ENCODE data around the gene RSU1. TPM values are rescaled to one million over a fixed set of nuclear protein-coding genes. Genes with fewer than 3 reads are reported as not detected.

Gene RSU1
- total and polyA plus RNA-seq, 10 of the 15 experiments (the other 5 are each of a cell fraction or from before 2014, with no cell fraction given), result 49.2 to 139 (median 81.3) TPM

DNA sequence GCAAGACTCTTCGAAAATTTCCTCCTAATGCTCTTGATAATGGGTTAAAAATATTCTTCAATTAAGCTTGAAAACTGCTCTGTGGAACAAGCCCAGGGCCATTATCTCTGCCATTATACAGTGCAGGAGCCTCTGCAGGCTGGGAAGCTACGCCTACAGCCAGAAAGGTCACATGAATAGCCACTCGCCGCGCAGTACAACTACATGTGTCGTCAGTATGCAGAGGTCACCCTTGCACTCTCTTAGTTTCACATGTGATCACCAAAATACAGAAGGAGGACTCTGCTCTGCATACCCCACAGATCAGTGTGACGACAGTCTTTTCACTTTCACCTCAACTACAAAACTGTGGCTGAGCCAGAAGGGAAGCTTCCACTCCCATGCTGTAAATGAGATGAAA lies 153.8 kb downstream of the RSU1 start:
- ChIA-PET POLR2A (no interaction called here), CTCF (interaction anchor here (0.6 kb wide), 2 partner anchors 28 to 823 kb away, joined by 3 read pairs; no protein-coding TSS in a partner anchor), RAD21 (ENCODE audit: unreplicated experiment) (no interaction called here), SMC1A (ENCODE audit: uncharacterized antibody, unreplicated experiment) (interaction anchor here (0.7 to 2.2 kb wide), 2 partner anchors 13 to 15 kb away, joined by 3 to 7 read pairs; no protein-coding TSS in a partner anchor)
- Histone ChIP-seq H2AFZ (ENCODE audit: control insufficient read depth, low read depth, low read length) (no peak overlapping the region), H4K20me1 (ENCODE audit: control insufficient read depth, insufficient read depth) (no peaks in the 10 kb centered on the region), H3K4me2 (ENCODE audit: control insufficient read depth, insufficient read depth) (no peak overlapping the region), H3K4me1 (ENCODE audit: control insufficient read depth, insufficient read depth, low read length) (no peaks in the 10 kb centered on the region; the same call in 1 of the 2 replicates), H3K4me3 (no peak overlapping the region), H3K27ac (ENCODE audit: control insufficient read depth, insufficient read depth) (no peak overlapping the region), H3K9me3 (replicated peaks; ENCODE audit: control insufficient read depth, insufficient read depth, low read length) (no peaks in the 10 kb centered on the region), H3K36me3 (ENCODE audit: control insufficient read depth in 2 of 2, insufficient read depth in 2 of 2, low read length in 1 of 2) (no peaks in the 10 kb centered on the region; a peak in 2 of 4 replicates), H3K79me2 (ENCODE audit: control insufficient read depth, insufficient read depth, low read length) (no peaks in the 10 kb centered on the region), H3K27me3 (replicated peaks in 1 of 2; ENCODE audit: control insufficient read depth in 2 of 2, insufficient read depth in 2 of 2, low read length in 1 of 2) (no peaks in the 10 kb centered on the region), H3K9ac (ENCODE audit: control insufficient read depth, insufficient read depth, low read length) (no peak overlapping the region)
- DNase-seq (ENCODE audit: low read depth, low spot score) (no peak), ATAC-seq (no peak), FAIRE-seq (no peak)
- 98% methylated on average over 7 of the region's 7 CpGs for WGBS (ENCODE audit: insufficient coverage, insufficient replicate concordance, low lambda C conversion rate, missing lambda C conversion rate)
- TF ChIP-seq, protein P1, sequence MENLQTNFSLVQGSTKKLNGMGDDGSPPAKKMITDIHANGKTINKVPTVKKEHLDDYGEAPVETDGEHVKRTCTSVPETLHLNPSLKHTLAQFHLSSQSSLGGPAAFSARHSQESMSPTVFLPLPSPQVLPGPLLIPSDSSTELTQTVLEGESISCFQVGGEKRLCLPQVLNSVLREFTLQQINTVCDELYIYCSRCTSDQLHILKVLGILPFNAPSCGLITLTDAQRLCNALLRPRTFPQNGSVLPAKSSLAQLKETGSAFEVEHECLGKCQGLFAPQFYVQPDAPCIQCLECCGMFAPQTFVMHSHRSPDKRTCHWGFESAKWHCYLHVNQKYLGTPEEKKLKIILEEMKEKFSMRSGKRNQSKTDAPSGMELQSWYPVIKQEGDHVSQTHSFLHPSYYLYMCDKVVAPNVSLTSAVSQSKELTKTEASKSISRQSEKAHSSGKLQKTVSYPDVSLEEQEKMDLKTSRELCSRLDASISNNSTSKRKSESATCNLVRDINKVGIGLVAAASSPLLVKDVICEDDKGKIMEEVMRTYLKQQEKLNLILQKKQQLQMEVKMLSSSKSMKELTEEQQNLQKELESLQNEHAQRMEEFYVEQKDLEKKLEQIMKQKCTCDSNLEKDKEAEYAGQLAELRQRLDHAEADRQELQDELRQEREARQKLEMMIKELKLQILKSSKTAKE (IDR thresholded peaks at IDR 0.05; ENCODE audit: low read depth, poor library complexity, severe bottlenecking), result no peak
- TF ChIP-seq, protein P2, sequence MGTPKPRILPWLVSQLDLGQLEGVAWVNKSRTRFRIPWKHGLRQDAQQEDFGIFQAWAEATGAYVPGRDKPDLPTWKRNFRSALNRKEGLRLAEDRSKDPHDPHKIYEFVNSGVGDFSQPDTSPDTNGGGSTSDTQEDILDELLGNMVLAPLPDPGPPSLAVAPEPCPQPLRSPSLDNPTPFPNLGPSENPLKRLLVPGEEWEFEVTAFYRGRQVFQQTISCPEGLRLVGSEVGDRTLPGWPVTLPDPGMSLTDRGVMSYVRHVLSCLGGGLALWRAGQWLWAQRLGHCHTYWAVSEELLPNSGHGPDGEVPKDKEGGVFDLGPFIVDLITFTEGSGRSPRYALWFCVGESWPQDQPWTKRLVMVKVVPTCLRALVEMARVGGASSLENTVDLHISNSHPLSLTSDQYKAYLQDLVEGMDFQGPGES (IDR thresholded peaks at IDR 0.05), result no peak
- no peak for TF ChIP-seq MXI1 (IDR thresholded peaks at IDR 0.05; ENCODE audit: low read depth, low read length)
- TF ChIP-seq PAX8 (IDR thresholded peaks at IDR 0.05), result no peak
- no peak for TF ChIP-seq SMARCA5 (IDR thresholded peaks at IDR 0.05)
- no peak for TF ChIP-seq CBFB (IDR thresholded peaks at IDR 0.05; ENCODE audit: low read depth)
- TF ChIP-seq NR2F1 (conservative IDR thresholded peaks at IDR 0.05), result no peak
- no peak for TF ChIP-seq SIX5 (IDR thresholded peaks at IDR 0.05; ENCODE audit: low read depth, low read length, severe bottlenecking)
- TF ChIP-seq FOS (IDR thresholded peaks at IDR 0.05; ENCODE audit: borderline replicate concordance, extremely low read depth, insufficient read length), result no peak
- TF ChIP-seq CBX3 (IDR thresholded peaks at IDR 0.05; ENCODE audit: borderline replicate concordance, low read depth), result no peak
- TF ChIP-seq, protein P3, sequence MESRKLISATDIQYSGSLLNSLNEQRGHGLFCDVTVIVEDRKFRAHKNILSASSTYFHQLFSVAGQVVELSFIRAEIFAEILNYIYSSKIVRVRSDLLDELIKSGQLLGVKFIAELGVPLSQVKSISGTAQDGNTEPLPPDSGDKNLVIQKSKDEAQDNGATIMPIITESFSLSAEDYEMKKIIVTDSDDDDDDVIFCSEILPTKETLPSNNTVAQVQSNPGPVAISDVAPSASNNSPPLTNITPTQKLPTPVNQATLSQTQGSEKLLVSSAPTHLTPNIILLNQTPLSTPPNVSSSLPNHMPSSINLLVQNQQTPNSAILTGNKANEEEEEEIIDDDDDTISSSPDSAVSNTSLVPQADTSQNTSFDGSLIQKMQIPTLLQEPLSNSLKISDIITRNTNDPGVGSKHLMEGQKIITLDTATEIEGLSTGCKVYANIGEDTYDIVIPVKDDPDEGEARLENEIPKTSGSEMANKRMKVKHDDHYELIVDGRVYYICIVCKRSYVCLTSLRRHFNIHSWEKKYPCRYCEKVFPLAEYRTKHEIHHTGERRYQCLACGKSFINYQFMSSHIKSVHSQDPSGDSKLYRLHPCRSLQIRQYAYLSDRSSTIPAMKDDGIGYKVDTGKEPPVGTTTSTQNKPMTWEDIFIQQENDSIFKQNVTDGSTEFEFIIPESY (IDR thresholded peaks at IDR 0.05), result no peak
- no peak for TF ChIP-seq POLR2AphosphoS5 (IDR thresholded peaks at IDR 0.05; ENCODE audit: low read length)
- TF ChIP-seq BHLHE40 (IDR thresholded peaks at IDR 0.05; ENCODE audit: borderline replicate concordance in 1 of 2, low read depth in 2 of 2, low read length in 1 of 2), result no peak
- TF ChIP-seq NFIC (IDR thresholded peaks at IDR 0.05; ENCODE audit: low read depth, low read length), result no peak
- TF ChIP-seq, protein P4, sequence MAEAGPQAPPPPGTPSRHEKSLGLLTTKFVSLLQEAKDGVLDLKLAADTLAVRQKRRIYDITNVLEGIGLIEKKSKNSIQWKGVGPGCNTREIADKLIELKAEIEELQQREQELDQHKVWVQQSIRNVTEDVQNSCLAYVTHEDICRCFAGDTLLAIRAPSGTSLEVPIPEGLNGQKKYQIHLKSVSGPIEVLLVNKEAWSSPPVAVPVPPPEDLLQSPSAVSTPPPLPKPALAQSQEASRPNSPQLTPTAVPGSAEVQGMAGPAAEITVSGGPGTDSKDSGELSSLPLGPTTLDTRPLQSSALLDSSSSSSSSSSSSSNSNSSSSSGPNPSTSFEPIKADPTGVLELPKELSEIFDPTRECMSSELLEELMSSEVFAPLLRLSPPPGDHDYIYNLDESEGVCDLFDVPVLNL (IDR thresholded peaks at IDR 0.05; ENCODE audit: low read depth, low read length), result no peak
- no peak for TF ChIP-seq JUNB (IDR thresholded peaks at IDR 0.05)
- in situ Hi-C loops (cut with MboI) (no loop called here), intact Hi-C loops (cut with micrococcal nuclease; ENCODE audit: unreplicated experiment) (no loop called here)
- no TSS peak for BruUV-seq (replicated peaks)
